ENCODE measurements around the gene GPC1.
A peak's percentile ranks its signal among the peaks of the same experiment; 100 is the strongest.

GPC1 gene

DNA sequence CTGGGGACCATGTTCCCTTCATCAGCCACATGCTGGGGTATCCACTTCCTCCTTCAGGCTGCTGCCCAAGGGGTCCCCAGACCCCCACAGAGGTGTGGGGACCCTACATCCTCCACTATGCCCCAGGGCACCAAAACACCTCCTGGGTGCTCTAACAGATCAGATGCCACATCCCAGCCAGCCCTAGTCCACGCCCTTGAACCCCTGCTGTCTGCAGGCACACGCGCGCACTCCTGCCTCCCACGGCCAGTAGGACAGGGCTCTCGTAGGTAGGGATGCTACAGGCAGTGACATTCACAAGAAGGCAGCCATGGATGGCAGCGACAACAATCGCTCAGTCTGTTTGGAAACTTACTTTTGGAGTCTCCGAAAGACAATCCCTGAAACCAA is 3.0 kb upstream of the GPC1 start:
- DNase-seq, result peak; percentile 57

DNA sequence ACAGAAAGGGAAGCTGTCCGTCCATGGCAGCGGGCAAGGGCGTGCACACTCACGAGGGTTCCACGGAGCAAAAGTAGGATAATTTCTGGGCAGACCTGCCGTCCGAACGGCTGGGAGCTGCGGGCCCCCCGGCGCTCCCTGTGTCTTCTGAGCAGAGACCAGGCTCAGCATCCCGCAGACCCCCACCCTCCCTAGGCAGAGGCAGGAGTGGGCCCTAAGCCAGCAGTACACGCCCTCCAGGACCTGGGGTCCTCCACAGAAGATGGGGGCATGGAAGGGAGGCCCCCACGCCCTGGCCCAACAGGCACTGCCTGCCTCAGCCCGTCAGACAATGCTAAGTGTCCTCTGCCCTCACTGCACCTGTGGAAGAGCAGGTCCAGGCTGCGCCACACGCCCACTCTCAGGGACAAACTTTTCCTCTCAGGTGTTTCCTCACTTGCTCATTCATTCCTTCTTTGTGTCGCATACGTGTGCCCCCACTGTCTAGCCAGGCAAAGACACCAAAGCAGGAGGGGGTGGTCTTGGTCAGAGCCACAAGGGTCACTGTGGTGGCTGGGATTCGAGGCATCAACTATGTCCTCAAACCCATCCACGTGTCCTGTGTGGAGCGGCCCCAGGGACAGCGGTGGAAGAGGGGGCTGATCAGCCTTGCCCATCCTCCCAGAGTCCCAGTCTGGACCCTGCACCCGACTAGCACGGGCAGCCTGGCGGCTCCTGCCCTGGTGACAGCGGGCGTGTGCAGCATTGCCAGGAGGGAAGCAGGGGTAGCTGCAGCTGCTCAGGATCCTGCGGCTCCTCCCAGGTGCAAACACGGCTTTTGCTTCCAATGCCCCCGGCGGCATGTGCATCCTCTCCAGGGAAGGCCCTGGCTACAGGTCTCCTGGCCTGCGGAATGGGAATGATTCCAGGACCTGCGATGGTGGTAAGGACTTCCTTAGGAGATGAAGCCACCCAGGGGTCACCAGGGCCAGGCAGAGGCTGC is 2.4 kb upstream of the GPC1 start:
- DNase-seq, result peak; percentile 62

DNA sequence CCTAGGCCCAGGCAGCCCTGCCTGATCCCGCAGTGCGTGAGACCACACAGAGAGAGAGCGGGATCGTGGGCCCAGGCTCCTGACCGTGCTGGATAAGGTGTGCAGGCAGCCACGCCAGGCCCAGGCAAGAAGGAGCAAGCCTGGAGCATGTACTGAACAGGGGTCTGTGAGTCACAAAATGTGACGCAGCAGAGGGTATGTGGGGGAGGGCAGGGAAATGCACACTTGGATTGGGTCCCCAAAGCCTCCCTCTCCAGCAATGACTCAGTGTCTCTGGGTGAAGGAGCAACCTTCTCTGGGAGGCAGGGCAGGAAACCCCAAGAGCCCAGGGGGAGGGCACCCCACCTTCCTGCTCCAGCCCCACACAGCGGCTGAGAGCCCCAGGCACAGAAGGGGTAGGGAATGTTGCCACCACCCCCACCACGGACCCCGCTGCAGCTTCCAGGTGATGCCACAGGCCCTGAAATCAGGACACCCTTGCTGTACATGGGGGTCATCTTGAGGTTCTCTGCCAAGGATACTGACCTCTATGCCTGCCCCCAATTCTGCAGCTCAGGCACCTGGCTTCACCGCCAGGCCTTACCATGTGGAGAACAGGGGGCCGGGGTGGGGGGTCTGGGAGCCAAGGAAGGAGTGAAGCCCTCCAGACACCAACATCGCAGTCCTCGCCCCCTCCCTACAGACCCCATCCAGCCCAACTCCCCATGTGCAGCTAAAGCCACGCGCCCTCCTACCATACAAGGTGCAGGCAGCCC is 1.3 kb upstream of the GPC1 start:
- DNase-seq, result peak; percentile 65

DNA sequence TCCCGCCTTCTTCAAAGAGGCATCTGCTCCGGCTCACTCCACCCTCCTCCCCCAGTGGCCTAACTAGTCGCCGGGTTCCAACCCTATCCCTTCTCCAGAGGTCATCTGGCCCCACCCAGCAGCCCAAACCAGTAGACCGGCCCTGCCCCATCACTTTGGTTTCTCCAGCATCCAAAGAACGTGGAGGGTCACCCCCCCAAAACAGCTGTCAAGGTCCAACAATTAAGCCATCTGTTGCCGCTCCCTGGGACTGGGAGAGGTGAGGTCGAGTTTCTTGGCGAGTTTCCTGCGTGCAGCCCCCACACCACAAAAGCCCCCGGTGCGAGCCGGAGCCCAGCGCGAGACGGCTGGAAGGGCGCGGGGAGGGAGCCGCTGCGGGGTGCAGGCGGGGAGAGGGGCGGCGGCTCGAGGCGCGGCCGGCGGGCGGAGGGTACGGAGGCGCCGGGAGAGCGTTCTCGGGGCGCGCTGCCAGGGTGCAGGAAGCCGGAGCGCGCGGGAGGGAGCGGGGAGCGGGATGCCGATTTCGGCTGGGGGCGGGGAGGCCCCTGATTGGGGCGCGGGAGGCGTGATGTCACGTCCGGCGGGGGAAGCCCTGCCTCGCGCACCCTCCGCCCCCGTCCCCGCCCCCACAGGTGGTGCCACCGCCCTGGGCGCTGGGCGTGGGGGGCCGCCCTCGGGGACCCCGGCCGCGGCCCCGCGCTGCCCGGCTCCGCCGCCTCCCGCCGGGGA is 571 bp upstream of the GPC1 start:
- DNase-seq, result peak; percentile 96

DNA sequence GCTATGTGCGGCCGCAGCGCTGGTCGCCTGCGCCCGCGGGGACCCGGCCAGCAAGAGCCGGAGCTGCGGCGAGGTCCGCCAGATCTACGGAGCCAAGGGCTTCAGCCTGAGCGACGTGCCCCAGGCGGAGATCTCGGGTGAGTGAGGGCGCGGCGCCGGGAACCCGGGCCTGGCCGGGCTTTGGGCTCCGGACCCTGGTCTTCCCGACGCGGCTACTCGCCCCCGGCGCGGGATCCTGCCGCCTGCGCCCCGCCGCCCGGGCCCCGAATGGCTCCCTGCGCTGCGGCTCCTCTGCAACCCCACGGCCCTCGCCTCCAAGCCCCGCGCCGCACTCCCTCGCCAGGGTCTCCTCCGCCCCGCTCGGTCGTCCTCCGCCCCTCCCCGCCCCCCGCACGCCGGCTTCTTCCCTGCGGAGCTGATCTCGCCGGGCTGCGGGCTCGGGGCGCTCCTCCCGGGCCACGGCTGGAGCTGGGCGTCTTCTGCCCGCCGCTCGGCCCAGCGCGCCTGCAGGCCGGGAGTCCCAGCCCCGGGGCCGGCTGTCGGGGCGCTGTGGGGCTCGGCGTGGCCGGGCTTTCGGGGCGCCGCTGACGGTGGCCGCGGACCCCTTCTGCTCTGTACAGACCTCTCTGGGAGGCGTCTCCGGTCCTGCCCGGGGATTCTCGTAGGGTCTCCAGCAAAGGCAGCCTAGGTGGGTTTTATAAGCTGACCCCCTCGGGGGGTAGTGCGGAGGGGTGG is 652 bp downstream of the GPC1 start:
- DNase-seq, result no peak

DNA sequence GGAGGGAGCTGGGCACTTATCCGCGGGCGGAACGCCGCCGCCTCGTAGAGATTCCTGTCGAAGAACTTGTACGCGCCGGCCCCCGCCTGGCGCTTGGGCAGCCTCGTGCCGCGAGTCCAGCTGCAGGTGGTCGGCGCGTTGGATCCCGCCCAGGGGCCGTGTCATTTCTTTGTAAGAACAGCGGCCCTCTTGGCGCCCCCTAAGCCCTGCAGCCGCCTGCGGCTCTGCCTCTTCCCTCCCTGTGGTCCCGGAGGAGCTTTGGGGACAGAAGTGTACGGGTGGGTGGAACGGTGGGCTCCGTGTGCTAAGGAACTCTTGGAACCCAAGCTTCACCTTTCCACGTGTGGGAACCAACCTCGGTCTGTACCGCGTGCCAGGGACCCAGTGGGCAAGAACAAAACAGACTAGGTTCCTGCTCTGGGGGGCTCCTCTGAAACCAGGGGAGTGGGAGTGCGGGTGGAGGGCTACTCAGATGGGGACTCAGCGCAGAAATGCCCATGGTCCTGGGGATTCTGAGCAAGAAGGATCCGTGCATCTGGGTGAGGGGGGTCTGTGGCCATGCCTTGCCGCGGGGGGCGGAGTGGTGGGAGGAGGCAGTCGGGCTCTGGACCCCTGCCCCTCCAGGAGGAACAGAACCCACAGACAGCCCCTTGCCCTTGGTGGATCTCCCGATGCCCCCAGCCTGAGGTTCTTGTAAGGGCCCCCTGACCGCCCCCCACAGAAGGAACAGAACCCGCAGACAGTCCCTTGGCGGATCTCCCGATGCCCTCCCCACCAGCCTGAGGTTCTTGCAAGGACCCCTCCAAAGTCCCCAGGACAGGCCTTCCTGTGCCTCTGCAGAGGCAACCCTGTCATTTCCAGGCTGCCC is 1.5 kb downstream of the GPC1 start:
- no peak for DNase-seq

DNA sequence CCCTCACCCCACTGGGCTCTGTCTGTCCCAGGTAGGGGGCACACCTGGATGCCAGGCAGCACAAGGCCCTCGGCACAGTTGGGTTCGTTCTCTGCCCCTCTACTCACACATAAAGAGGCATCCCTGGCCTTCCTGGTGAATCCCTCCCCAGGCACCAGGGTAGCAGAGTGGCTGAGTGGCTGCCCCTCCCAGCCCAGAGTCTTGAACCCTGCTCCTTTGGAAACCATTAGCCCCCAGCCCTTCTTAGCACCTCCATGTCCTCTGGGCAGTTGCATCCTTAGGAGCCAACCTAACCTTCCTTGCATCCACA is 2.0 kb downstream of the GPC1 start:
- DNase-seq, result no peak

DNA sequence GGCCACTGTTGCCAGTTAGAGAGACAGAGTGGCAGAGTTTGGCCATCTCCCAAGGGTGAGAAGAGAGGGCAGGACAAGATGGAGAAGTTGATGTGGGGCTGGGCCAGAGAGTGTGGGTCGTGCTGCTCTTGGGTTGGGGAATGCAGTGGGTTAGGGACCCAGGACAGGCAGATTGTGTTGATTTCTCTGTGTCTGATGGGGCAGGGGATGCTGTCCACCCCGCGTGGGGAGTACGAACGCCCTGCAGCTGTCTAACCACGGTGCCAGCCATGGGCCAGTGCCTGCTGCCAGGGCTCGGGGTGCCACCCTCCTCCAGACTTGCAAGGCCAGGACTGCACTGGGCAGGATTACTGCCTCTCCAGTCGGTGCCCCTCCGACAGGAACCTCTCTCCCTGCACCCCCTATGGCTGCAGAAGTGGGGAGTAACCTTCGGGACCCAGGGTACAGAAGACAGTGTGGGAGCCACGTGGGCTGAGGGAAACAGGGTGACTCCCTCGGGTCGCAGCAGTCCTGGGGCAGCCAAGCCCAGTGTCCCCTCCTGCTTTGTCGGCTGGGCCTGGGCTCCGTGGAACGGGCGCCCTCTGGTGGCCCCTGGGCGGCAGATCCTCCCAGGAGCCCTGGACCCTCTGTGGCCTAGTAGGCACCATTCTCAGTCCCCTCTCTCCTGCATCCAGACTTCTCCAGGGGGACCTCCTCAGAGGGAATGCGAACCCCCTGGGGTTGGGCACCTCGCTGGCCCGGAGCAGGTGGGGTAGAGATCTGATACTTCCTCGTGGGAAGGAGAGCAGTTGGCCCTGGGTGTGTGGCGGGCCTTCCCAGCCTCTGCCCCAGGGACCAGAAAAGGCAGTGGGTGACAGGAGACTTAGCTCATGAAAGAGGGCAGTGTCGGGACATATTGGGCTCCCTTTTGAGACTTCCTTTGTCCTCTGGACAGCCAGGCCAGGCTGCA is 2.7 kb downstream of the GPC1 start:
- peak; percentile 89 for DNase-seq

DNA sequence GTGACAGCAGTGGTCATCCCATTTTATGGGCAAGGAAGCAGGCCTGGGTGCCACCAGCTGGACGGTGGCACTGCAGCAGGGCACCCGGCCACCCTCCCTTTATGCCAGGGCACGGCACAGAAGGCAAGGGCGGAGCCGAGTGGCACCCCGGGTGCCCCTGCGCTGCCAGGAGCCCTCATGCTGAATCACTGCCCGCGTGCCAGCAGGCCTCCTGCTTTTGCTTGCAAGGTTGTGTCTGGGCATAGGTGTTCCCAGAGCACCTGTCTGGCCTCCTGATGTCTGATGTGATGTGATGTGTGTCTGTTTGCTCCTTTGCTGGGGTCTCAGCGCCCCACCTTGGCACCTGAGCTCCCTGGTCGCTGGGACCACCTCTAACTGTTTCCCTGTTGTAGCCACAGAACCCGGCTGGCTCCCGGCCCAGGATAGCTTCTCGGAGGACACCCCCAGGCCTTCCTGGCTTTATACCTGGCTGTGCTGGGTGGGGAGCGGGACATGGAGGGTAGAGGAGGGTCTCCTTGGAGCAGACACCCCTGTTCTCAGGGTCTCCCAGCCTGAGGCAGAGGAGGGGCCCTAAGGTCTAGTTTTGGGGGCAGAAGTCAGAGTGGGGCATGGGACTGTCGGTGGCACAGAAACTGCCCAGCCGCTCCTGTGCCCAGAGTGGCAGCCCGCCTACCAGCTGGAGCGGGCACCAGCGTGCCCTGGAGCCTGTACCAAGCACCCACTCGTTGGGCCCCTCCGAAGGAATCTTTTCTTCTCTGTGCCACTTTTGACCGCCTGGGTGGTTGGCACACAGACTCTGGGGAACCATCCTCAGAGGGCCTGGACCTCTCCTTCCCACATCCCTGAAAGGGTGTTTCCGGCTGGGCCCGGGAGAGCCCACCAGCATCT is 3.6 kb downstream of the GPC1 start:
- no peak for DNase-seq

DNA sequence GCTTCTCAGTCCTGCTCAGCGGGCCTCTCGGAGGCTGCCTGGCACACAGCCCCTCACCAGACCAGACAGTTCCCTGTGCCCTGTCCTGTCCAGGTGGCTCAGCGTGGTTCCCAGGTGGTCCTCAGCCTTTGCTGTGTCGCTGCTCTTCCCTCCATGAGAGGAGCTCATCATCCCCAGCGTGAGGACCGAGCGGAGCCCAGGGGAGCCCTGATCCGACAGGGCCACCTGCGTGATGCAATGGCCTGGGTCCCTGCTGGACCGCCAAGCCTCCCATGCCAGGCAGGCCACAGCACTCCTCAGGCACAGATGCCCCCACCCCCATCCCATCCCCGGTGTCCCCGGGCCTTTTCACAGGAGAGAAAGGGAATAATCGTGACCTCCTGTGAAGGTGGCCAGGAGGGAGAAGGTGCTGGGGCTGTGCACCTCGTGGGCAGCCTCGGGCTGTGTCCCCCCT is 4.3 kb downstream of the GPC1 start:
- DNase-seq, result no peak

DNA sequence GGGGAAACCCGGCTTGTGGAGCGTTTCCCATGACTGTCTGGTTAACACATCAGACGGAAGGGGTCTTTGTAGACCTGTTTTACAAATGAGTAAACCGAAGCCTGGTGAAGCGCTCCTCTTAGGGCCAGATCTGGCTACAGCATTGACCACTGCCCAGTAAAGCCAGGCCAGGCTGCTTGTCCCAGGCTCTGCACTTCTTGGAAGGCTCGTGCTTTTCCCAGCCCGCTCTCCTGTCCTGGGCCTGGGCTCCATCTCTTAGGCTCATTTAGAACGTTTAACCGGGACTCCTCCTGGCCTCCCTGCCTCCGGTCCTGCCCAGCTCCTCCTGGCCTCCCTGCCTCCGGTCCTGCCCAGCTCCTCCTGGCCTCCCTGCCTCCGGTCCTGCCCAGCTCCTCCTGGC is 4.8 kb downstream of the GPC1 start:
- DNase-seq, result no peak

DNA sequence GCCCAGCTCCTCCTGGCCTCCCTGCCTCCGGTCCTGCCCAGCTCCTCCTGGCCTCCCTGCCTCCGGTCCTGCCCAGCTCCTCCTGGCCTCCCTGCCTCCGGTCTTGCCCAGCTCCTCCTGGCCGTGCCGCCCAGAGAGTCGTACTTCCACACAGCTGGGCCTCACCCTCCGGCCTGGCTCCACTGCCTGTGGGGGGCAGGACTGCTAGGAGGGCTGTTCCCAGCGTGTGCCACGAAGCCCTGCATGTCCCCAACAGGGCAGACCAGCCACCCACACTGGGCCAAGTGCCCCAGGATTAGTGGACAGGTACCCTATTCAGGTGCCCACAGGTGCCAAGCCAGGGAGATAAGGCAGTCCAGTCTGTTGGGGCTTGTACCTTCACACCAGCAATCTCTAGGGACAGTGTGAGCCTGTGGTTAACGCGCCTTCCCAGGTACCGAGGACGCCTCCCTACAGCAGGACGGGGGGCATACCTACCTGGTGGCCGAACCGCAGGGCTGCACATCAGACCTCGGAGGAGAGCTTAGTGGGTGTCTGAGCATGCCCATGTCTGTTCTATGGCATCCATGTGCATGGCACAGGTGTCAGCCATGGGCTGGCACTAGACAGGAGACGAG is 5.3 kb downstream of the GPC1 start:
- DNase-seq, result no peak

DNA sequence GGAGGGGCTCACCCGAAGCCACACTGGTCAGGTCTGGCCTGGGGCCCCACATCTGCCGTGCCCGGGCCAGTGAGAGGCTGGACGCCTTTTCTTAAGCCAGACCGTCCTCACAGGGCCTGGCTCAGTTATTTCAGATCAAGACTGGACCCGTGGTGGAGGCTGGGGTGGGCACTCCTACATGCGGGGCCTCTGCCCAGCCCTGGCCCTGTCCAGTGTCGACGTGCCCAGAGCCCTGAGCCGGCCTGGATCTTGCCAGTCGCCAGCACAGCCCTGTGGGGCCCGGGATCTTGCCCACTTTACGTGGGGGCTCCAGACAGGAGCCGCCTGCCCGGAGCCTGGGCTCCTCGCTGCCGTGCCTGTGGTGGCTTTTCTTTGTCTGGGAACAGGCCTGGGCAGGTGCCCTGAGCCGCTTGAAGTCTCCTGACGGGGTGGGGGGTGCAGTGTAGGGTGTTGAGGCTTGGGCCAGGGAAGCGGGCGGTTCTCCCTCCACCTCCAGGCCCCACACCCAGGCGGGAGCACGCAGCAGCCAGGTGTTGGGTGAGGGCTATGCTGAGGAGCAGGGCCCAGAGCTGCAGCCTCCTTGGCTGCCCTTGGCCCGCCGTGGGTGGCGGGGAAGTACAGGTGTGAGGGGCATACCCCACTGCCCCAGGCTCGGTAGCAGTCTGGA is 6.0 kb downstream of the GPC1 start:
- DNase-seq, result no peak

DNA sequence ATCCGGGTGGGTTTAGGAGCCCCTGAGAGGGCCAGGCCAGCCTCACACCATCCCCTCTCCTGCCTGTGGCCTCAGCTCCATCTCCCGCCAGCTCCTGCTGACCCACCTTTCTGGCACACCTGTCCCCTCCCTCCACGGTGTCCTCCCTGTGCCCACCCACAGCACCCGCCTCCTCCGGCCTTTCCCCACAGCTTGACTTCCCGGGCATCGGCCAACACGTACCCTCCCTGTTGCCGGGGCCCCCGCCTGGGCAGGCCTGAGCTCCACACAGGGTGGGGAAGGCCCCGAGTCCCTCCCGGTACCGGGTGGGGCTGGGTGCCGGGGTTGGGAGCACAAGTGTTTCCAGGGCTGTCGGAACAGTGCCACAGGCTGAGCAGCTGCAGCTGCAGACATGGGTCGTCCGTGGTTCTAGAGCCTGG is 6.5 kb downstream of the GPC1 start:
- no peak for DNase-seq

DNA sequence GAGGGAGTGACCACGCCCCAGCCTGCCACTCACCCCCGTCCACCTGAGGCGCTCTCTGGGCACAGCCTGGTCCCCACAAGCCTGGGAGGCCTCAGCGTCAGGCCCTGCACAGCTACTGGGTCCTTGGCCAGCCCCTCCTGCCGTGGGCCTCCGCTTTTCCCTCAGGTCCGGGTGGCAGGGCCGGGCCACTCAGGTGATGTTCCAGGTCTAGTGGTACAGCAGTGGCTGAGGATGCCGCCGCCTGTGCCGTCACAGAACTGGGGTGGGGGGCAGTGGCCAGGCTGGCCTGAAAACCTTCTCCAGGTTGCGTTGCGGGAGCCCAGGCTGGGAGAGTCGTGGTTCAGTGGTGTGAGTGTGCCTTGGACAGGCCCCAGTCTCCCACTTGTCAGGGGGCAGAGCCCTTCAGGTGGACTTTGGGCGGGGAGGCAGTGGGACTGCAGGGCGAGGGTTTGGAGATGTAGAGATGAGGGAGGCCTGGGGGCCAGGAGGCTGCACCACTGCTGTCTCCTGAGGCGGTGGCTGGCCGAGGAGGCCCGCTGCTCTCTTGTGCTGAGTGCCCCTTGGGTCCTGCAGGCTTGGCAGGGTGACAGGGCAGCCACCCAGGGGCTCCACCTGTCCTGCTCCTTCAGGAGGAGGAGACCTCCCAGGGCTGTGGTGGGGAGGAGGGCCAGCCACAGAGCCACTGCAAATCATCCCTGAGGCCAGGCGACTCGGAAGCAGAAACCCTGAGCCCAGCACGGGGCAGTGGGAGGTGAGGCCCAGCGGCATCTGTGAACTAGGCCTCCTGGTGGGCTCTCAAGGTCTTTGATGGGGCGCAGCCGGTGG is 7.6 kb downstream of the GPC1 start:
- DNase-seq, result no peak

DNA sequence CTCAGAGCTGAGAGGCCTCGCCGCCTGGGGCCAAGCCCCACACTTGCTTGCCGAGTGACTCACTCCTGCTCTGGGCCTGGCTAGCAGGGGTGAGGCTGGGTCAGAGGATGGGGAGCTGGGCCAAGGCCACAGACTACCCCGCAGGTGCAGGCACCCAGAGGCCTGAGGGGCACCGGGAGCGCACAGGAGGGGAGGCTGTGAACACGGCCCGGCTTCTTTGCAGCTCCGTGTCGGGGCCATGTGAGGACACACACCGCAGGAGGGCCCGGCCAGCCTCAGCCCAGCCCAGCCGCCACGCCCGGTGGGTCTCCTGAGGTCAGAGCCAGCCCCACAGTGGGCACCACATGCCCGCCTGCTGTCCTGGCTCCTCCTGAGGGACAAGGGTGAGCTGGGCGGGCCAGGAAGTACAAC is 8.4 kb downstream of the GPC1 start:
- no peak for DNase-seq

DNA sequence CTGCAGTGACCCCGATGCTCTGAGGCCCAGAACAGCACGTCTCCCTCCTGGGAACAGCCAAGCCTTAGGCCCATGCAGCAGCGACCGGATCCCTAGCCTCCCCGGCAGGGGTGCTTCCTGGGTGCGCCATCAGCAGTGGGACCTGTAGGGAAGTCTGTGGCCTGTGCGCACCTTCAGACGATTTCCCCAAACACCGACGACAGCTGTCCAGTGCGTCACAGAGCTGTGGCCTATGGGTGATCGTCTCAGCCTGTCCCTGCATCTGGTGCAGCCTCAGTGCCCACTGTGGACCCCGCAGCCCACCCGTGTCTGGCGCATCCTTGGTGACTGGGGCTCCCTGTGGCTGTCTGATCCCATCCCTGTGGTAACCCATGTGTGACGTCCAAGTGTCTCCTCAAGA is 9.0 kb downstream of the GPC1 start:
- DNase-seq, result no peak

Data from activated effector memory CD4-positive, alpha-beta T cell treated with anti-CD3 and anti-CD28 coated beads, Interleukin-2, amount 50 U/mL, for 16 hours (primary cell).